ENCODE data around the gene FXYD6.

FXYD6 gene

DNA sequence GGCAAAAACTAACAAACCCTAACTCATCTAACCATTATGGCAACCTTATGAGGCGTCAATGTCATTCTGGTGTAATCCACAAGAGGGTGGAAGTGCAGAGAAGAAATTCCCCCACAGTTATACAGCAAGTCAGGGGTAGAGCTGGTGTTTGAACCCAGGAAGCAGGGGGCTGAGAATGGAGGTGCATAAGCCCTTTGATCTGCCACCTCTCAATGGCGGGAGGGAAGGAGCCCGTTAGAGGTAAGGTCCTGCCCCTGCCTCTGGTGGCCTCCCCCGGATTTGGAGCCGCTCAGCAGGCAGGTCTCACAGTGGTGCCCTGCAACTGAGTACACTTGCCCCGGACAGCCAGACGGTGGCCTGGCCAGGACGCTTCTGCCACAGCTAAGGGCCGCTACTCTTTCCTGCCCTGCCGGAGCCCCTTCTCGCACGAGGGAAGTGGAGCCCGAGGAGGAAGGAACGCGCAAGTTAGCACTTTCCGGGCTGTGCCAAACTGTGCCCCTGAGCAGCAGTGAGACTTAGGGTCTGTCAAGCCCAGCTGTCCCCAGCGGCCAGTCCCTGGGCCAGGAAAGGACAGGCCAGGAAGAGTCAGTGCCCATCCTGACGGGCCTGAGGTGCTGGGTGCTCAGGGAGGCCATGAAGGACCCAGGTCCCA lies 53.0 kb downstream of the FXYD6 start:
- TF ChIP-seq, protein P1, sequence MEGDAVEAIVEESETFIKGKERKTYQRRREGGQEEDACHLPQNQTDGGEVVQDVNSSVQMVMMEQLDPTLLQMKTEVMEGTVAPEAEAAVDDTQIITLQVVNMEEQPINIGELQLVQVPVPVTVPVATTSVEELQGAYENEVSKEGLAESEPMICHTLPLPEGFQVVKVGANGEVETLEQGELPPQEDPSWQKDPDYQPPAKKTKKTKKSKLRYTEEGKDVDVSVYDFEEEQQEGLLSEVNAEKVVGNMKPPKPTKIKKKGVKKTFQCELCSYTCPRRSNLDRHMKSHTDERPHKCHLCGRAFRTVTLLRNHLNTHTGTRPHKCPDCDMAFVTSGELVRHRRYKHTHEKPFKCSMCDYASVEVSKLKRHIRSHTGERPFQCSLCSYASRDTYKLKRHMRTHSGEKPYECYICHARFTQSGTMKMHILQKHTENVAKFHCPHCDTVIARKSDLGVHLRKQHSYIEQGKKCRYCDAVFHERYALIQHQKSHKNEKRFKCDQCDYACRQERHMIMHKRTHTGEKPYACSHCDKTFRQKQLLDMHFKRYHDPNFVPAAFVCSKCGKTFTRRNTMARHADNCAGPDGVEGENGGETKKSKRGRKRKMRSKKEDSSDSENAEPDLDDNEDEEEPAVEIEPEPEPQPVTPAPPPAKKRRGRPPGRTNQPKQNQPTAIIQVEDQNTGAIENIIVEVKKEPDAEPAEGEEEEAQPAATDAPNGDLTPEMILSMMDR (IDR thresholded peaks at IDR 0.05; ENCODE audit: extremely low read depth, insufficient read depth, missing control alignments): peak; percentile 24
- DNase-seq (ENCODE audit: low spot score): peak; percentile 62
- in situ Hi-C loops (cut with MboI; ENCODE audit: low pct_unique_long_range_greater_than_20kb, low sequenced_read_pairs, unreplicated experiment): no loop called here

DNA sequence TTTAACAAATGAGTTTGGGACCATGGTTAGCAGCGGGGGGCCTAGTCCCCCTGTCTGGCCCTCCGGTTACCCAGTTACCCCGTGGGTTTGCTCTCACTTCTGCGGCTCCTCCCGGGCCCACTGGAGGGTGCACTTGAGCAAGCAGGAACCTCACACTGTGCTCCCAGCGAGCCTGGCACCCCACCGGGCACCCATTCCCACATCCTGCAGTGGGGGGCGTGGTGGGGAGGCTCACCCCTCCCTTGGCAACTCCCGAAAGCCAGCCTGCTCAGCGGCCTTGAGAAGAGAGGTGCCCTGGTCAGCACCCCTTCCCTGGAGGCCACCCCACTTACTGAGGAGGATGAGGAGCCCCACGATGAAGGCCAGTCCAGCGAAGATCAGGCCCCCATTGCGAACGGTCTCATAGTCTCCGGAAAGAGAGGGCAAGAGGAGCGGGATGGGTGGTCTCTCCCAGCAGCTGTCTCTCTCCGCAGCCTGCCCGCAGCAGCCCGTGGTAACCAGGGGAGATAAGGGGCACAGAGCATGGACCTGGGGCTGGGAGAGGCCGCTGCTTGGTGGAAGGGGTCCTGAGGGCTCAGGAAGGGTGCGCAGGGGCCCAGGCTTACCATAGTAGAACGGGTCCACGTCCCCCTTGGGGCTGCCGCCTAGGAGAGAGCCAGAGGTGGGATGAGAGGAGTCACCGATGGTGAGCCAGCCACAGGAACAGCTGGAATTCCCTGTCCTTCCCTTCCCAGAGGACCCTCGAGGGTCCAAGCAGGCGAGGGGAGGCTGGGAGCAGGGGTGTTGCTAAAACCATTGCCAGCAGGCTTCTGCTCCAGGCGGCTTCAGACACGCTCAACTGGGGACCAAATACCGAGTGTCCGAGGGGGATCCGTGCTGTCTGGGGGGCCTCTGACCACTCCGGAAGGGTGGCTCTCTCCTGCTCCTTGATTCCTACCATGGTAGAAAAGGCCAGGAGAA lies 54.1 kb downstream of the FXYD6 start:
- TF ChIP-seq, protein P1 (IDR thresholded peaks at IDR 0.05; ENCODE audit: extremely low read depth, insufficient read depth, missing control alignments): peak; percentile 70
- in situ Hi-C loops (cut with MboI; ENCODE audit: low pct_unique_long_range_greater_than_20kb, low sequenced_read_pairs, unreplicated experiment): no loop called here
- DNase-seq (ENCODE audit: low spot score): no peak

DNA sequence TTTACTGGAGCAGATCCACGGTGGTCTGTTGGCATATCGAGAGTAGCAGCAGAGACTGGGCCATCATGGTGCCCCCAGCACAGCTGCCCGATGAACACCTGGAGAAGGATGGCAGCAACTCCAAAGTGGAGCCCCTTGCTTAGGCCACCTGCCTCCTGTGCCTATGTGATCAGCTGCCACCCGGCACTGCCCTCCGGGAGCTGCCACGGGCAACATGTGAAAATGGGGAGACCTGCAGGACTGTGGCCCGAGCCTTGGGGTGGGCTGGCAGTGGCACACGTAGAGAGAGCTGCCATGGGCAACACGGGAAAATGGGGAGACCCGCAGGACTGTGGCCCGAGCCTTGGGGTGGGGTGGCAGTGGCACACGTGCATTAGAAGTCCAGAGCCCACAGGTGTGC lies 55.0 kb downstream of the FXYD6 start:
- TF ChIP-seq, protein P1 (IDR thresholded peaks at IDR 0.05; ENCODE audit: extremely low read depth, insufficient read depth, missing control alignments): no peak
- in situ Hi-C loops (cut with MboI; ENCODE audit: low pct_unique_long_range_greater_than_20kb, low sequenced_read_pairs, unreplicated experiment): no loop called here
- DNase-seq (ENCODE audit: low spot score): no peak

DNA sequence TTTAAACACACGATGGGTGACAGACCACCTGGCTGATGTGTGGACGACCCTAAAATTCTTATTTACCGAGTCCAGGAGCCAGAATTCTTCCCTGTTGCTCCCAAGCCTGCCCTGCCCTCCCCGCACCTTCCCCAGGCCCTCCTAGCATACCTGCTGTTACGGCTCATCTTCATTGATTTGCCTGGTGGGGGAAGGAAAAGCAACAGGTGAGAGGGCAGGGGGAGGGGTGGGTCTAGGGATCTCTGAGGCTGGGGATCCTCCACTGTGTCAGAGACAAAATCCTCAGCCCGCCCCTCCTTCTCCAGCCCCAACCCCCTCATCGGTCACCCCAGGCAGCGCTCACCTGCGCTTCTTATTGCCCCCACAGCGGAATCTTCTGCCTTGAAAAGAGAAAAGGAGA lies 55.9 kb downstream of the FXYD6 start:
- TF ChIP-seq, protein P1 (IDR thresholded peaks at IDR 0.05; ENCODE audit: extremely low read depth, insufficient read depth, missing control alignments): no peak
- in situ Hi-C loops (cut with MboI; ENCODE audit: low pct_unique_long_range_greater_than_20kb, low sequenced_read_pairs, unreplicated experiment): no loop called here
- DNase-seq (ENCODE audit: low spot score): no peak

DNA sequence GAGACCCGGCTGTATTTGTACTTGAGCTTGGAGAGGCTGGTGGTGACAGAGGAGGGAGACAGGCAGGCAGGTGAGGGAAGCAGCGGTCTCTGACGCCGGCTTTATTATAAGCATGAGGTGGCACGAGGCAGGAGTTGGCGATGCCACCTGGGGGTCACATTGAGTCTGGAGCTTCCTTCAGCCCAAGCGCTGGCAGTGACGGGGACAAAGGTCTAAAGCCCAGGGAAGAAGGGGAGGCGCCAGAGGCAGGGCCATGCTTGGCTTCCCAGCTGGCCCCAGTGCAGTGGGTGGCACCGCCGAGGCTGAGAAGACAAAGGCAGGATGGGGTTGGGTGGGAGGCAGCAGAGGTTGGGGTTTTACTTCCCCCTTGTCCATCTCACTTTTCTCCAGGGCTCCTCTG lies 56.4 kb downstream of the FXYD6 start:
- no peak for DNase-seq (ENCODE audit: low spot score)
- in situ Hi-C loops (cut with MboI; ENCODE audit: low pct_unique_long_range_greater_than_20kb, low sequenced_read_pairs, unreplicated experiment): no loop called here
- TF ChIP-seq, protein P1 (IDR thresholded peaks at IDR 0.05; ENCODE audit: extremely low read depth, insufficient read depth, missing control alignments): no peak

DNA sequence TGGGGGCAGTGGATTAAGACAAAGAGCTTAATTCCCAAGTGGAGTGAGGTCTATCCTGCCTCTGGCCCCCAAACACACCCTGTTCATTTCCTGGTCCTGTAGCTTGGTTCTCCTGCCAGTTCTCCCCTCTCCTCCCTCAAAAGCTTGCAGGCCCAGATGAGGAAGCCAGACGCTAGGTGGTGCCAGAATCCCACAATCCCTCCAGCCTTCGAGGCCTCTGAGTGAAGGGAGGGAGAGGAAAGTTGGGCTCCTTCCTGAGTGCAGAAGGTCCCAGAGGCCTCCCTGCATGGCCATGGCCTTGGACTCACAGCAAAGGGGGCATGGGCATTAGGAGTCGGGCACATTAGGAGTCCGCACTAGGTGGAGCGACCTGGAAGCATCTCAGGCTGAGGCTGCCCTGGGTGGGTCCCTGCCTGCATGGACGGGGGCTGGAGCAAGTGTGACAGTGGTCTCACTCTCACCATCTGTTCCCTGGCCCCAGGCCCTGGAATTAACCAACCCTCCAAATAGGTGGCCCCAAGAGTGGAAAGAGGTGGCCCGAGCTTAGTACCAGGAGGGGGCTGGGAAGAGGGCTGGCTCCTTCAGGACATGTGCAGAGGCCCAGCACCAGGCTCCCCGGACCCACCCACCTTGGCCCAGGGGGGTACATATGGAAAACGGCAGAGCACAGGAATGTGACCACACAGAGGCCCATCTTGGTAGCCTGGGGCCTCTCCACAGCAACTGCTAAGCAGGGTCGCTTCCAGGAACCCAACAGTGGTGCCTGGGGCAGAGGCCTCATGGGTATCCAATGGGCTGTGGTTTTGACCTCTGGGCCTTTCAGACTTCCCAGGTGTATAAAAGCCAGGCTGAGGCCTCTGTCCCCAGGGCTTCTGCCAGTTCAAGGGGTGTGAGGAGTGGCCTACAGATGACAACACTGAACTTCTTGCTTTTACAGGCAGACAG lies 57.1 kb downstream of the FXYD6 start:
- DNase-seq (ENCODE audit: low spot score): no peak
- TF ChIP-seq, protein P1 (IDR thresholded peaks at IDR 0.05; ENCODE audit: extremely low read depth, insufficient read depth, missing control alignments): peak; percentile 46
- in situ Hi-C loops (cut with MboI; ENCODE audit: low pct_unique_long_range_greater_than_20kb, low sequenced_read_pairs, unreplicated experiment): no loop called here

Data from GM13977 (cell line).